ENCODE measurements around the gene RNF7. TPM values are rescaled to one million over a fixed set of nuclear protein-coding genes. Genes with fewer than 3 reads are reported as not detected.
"Not testable (repeated sequence)": the region's sequence is repeated elsewhere in the genome, so short reads cannot be mapped to it uniquely, and the experiment has no call there.

RNF7 gene
- 100 to 1,000 TPM in 1 of 2 donors, 10 to 100 TPM in 1; 89.0 to 148 TPM for total RNA-seq

GRCh38 chr3:141738022-141738890 lies at the start of gene RNF7:
Gene RNF7 (plus strand): TSS chr3:141738298. CDS start chr3:141738342, 44 bp downstream.
- Histone ChIP-seq H3K4me3 (peak within 1 kb of the TSS; percentile 92), H3K9ac (ENCODE audit: low read depth in 2 of 2, low read length in 2 of 2) (peak within 1 kb of the TSS; percentile 80 to 92), H3K27me3 (no peaks in the 10 kb centered on the region), H3K9me3 (no peaks in the 10 kb centered on the region), H3K27ac (peak within 1 kb of the TSS; percentile 99), H3K36me3 (no peaks in the 10 kb centered on the region), H3K4me1 (no peaks in the 10 kb centered on the region)
- intact Hi-C loops (cut with DNase I), result loop anchor here (1.0 to 5.0 kb wide), 3 partner anchors 137 to 174 kb away; no protein-coding TSS in a partner anchor
- peak; percentile 94 for DNase-seq
- peak; percentile 91 for TF ChIP-seq CTCF (IDR thresholded peaks at IDR 0.05)

GRCh38 chr3:141690431-141691072 lies 47.5 kb upstream of the RNF7 start:
- no peaks in the 10 kb centered on the region for H3K9me3 ChIP-seq
- no peaks in the 10 kb centered on the region for H3K27me3 ChIP-seq
- H3K4me1 ChIP-seq, result no peaks in the 10 kb centered on the region
- intact Hi-C loops (cut with DNase I), result no loop called here
- no peak overlapping the region for H3K9ac ChIP-seq (ENCODE audit: low read depth in 2 of 2, low read length in 2 of 2)
- H3K27ac ChIP-seq, result no peak overlapping the region
- no peak overlapping the region for H3K4me3 ChIP-seq
- H3K36me3 ChIP-seq, result no peaks in the 10 kb centered on the region
- TF ChIP-seq CTCF (IDR thresholded peaks at IDR 0.05), result no peak
- DNase-seq, result no peak

- H3K9ac ChIP-seq (ENCODE audit: low read depth in 2 of 2, low read length in 2 of 2); H3K9me3 ChIP-seq; H3K4me1 ChIP-seq; H3K4me3 ChIP-seq; DNase-seq; intact Hi-C loops (cut with DNase I); H3K27ac ChIP-seq; H3K27me3 ChIP-seq; H3K36me3 ChIP-seq: not testable (repeated sequence)
Measured at GRCh38 chr3:141691471-141691870, 46.6 kb upstream of the RNF7 start.

- H3K4me3 ChIP-seq; H3K27ac ChIP-seq; H3K27me3 ChIP-seq; H3K4me1 ChIP-seq; H3K9me3 ChIP-seq; H3K9ac ChIP-seq (ENCODE audit: low read depth in 2 of 2, low read length in 2 of 2); DNase-seq; H3K36me3 ChIP-seq; intact Hi-C loops (cut with DNase I): not testable (repeated sequence)
Measured at GRCh38 chr3:141692973-141693372, 45.1 kb upstream of the RNF7 start.

- no peaks in the 10 kb centered on the region for H3K9me3 ChIP-seq
- no peak overlapping the region for H3K9ac ChIP-seq (ENCODE audit: low read depth in 2 of 2, low read length in 2 of 2)
- intact Hi-C loops (cut with DNase I), result no loop called here
- no peak for TF ChIP-seq CTCF (IDR thresholded peaks at IDR 0.05)
- no peak for DNase-seq
- no peaks in the 10 kb centered on the region for H3K4me1 ChIP-seq
- H3K27me3 ChIP-seq, result no peaks in the 10 kb centered on the region
- H3K4me3 ChIP-seq, result no peak overlapping the region
- no peak overlapping the region for H3K27ac ChIP-seq
- no peaks in the 10 kb centered on the region for H3K36me3 ChIP-seq
Measured at GRCh38 chr3:141699324-141699723, 38.8 kb upstream of the RNF7 start.

- Histone ChIP-seq H3K9me3 (no peaks in the 10 kb centered on the region), H3K27me3 (no peaks in the 10 kb centered on the region), H3K9ac (ENCODE audit: low read depth in 2 of 2, low read length in 2 of 2) (no peak overlapping the region), H3K27ac (no peak overlapping the region), H3K4me3 (no peak overlapping the region), H3K4me1 (no peaks in the 10 kb centered on the region), H3K36me3 (no peaks in the 10 kb centered on the region)
- TF ChIP-seq CTCF (IDR thresholded peaks at IDR 0.05), result no peak
- intact Hi-C loops (cut with DNase I), result no loop called here
- DNase-seq, result no peak
Measured at GRCh38 chr3:141699897-141700296, 38.2 kb upstream of the RNF7 start.

GRCh38 chr3:141703367-141703766 lies 34.7 kb upstream of the RNF7 start:
- H3K4me1 ChIP-seq; H3K4me3 ChIP-seq; DNase-seq; H3K36me3 ChIP-seq; intact Hi-C loops (cut with DNase I); H3K9ac ChIP-seq (ENCODE audit: low read depth in 2 of 2, low read length in 2 of 2); H3K27me3 ChIP-seq; H3K27ac ChIP-seq; H3K9me3 ChIP-seq: not testable (repeated sequence)
